GM18498 (cell line): ENCODE measurements around the gene LRRTM4.
"Not testable (repeated sequence)": the region's sequence is repeated elsewhere in the genome, so short reads cannot be mapped to it uniquely, and the experiment has no call there.

ENCODE experiments used
- ATAC-seq: cut with Tn5 transposase; IDR thresholded peaks from one replicate; pipeline ENCODE4 v1.9.1; 2021; ENCODE audit warnings: mild to moderate bottlenecking, moderate library complexity; ENCODE audit not compliant: unreplicated experiment

LRRTM4 gene

DNA sequence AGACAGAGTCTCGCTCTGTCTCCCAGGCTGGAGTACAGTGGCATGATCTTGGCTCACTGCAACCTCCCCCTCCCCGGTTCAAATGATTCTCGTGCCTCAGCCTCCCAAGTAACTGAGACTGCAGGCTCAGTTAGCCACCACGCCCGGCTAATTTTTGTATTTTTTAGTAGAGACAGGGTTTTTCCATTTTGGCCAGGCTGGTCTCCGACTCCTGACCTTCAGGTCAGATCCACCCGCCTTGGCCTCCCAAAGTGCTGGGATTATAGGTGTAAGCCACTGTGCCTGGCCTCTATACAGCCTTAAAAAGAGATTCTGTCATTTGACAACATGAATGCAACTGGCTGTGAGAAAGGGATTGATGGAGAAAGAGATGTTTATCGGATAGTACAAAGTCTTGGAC is 426.7 kb downstream of the LRRTM4 start:
- not testable (repeated sequence) for ATAC-seq

GRCh38 chr2:77095096-77095495 is 427.1 kb downstream of the LRRTM4 start:
- no peak for ATAC-seq

DNA sequence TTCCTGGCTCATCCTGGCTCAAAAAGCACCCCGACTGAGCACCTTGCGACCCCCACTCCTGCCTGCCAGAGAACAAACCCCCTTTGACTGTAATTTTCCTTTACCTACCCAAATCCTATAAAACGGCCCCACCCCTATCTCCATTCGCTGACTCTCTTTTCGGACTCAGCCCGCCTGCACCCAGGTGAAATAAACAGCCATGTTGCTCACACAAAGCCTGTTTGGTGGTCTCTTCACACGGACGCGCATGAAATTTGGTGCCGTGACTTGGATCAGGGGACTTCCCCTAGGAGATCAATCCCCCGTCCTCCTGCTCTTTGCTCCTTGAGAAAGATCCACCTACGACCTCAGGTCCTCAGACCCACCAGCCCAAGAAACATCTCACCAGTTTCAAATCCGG is 433.8 kb downstream of the LRRTM4 start:
- ATAC-seq, result not testable (repeated sequence)

GRCh38 chr2:77087987-77088414 is 434.2 kb downstream of the LRRTM4 start:
- ATAC-seq, result no peak

- ATAC-seq, result no peak
Observed at GRCh38 chr2:77086478-77086877, 435.7 kb downstream of the LRRTM4 start.

DNA sequence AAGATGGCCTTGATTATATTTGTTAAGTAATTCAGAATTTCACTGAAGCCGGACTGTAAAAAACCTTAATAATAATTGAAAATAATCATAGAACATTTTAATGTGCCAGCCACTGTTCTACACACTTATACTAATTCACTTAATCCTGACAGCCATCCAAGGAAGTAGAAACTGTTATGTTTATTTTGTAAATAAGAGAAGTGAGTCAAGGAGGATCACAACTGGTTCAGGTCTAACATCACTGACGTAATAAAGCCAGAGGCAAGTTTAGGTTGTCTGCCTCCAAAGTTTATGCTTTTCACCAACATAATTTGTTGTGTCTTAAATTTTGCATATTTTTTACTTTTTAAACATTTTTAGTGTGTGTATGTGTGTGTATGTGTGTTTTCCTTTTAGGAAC is 436.1 kb downstream of the LRRTM4 start:
- ATAC-seq, result no peak

DNA sequence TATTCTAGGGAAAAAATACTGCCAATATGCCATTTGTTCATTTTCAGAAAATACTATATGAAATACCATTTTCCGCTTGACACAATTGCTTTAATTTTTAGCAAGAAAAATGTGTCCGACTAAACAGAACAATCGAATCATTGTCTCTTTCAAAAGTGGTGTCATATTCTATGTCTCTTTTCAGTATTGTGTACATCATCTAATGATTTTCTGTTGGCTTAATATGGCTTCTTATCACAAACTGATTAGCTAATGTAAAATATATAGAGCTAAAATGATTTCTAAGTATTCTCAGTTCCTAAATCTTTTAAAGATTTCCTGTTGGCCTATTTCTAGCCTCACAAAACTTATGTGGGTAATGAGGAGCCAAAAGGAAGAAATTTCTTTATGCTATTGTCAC is 436.6 kb downstream of the LRRTM4 start:
- ATAC-seq, result no peak

GRCh38 chr2:77081597-77081996 is 440.6 kb downstream of the LRRTM4 start:
- ATAC-seq, result no peak

GRCh38 chr2:77064324-77064723 is 457.9 kb downstream of the LRRTM4 start:
- ATAC-seq, result no peak

- no peak for ATAC-seq
Observed at GRCh38 chr2:77054938-77055337, 467.2 kb downstream of the LRRTM4 start.

DNA sequence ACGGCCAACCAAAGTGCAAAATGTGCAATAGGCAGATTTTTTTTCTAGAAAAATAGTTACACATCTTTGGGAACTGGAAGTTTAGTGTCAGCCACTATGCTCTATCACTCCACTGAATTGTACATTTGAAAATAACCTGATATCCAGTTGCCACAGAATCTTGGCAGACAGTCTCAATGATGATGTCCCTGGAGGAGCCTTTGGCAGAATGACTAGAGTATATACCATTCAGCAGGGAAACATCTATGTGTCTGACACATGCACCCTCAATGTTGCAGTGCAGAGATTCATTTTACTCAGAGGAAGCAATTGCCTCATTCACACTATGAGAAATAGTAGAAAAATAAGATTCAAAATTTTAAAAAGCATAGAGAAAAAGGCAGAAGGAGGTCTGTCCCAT is 475.8 kb downstream of the LRRTM4 start:
- ATAC-seq, result no peak

DNA sequence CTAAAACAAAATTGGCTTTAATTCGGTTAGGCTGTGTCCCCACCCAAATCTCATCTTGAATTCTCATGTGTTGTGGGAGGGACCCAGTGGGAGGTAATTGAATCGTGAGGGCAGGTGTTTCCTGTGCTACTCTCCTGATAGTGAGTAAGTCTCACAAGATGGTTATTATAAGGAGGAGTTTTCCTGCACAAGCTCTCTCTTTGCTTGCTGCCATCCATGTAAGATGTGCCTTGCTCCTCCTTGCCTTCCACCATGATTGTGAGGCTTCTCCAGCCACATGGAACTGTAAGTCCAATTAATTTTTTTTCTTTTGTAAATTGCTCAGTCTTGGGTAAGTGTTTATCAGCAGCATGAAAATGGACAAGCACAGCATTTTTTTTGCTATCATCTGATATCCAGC is 476.7 kb downstream of the LRRTM4 start:
- not testable (repeated sequence) for ATAC-seq

GRCh38 chr2:77034445-77034844 is 487.7 kb downstream of the LRRTM4 start:
- no peak for ATAC-seq

GRCh38 chr2:77029237-77029636 is 492.9 kb downstream of the LRRTM4 start:
- not testable (repeated sequence) for ATAC-seq

DNA sequence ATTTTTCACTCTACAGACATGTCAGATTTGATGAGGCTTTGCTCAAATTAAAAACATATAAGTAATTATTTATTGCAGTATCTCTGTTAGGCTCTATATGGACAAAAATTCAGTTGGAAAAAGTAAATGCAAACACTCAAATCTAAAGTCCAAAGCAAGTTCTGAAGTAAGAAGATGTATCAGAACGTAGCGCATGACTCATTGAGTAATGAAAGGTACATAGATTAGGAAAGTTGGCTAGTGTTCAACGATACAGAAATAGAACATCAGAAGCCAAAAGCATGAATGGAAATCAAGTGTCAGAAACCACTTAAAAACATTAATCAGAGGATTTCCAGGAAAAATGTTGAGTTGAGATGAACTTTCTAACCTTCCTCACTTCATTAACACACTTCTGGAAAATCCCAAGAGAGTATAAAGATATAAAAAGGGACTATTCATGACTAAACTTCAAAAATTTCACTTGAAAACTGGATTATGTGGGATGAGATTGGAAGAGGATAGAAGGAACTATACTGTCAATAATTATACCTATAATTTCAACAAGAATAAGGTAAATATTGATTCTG is 494.1 kb downstream of the LRRTM4 start:
- no peak for ATAC-seq

DNA sequence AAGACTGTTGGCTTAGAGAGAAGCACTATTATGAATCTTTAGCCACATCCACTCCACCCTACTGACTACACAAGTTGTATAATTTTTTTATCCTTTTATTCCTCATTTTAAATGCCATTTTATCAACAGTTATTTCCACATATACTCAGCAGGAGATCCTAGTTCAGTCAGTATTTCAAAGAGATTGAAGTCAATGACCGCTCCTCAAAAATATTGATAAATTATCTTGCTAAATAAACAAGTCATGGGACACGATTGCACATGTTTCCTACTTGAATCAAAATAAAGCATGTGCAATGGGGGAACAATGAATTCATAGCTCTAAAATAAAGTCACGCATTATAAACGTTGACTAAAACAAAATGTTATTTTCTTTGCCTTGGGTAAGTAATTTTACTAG is 496.5 kb downstream of the LRRTM4 start:
- ATAC-seq, result no peak

GRCh38 chr2:77021161-77021560 is 501.0 kb downstream of the LRRTM4 start:
- no peak for ATAC-seq

DNA sequence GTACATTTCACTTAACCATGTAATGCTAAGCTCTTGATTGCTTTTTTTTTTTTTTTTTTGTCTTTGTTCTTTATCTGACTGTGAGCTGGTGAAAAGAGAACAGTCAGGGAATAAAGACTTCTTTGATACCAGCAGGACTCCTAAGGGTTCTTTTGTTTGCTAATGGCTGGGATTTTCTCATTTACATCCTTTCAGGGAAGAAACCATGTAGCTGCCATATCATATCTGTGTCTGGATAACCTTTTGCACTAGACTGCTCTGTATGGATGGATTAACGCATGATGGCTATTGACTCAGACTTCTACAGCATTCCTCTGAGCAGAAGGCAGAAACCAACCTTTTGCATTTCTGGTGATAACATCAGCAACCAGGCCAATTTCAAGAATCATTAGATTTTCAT is 504.0 kb downstream of the LRRTM4 start:
- no peak for ATAC-seq

GRCh38 chr2:77017355-77017745 is 504.8 kb downstream of the LRRTM4 start:
- no peak for ATAC-seq

DNA sequence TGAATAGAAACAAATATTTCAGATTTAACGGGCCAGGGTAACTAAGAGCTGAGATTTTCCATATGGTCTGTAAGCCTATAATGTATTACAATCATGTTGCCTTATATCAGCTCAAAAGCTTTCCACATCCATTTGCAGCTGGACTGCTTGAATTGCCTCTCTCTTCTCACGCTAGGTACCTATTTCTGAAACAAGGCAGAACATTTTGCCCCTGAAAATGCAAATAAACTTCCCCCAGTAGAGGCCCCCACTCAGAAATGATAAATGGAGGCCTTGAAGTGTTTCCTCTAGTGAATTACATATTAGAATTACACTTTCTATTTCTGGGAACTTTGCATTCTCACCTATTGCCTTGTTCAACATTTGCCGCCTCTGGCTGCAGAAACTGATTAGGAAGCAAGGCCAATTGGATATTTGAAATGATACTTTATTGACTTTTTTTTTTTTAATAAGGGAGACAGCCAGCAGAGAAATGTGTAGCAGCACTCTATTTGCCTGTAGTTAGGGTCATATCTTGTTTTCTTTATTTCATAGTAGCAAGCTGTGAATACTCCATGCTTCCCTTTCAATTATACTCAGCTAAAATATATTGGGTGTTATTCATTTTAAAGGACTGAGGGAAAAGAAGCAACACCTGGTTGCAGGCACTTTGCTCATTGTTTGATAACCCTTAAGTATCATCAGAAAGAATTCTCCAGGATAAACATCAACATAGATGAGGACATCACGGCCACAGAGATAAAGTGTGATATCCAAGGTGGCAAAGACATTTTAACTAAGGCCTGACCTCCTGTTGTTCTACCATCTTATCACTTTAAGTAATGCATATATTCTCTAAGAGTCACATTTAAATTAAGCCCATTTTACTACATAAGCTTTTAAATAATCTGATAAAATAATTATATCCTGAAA is 505.5 kb downstream of the LRRTM4 start:
- no peak for ATAC-seq

GRCh38 chr2:77013953-77014352 is 508.2 kb downstream of the LRRTM4 start:
- no peak for ATAC-seq

GRCh38 chr2:77013457-77013856 is 508.7 kb downstream of the LRRTM4 start:
- no peak for ATAC-seq
